ENCODE results near the gene CLDN9.

CLDN9 gene

DNA sequence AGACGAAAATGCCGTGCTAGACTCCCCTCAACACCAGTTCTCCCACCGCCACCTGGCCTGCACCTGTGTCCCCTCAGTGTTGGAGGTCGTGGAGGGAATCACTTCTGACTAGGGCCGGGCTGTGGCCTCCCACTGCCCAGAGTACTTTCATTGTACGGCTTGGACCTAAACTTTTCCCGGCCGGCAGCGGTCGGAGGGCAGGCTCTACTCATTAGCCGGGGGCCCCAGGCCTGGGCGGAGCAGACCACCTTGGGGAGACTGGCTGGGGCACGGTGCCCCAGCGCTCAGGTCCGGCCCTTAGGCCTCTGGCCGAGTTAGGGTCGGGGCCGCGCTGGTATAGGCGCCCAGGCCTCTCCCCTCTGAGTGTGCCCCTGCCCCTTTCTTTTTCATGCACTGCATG is 4.6 kb downstream of the CLDN9 start:
- peaks cover 22% of the 10 kb centered on the region for H3K27me3 ChIP-seq
- no peak for TF ChIP-seq CTCF (IDR thresholded peaks at IDR 0.05)
- peaks cover 29% of the 10 kb centered on the region for H3K36me3 ChIP-seq
- H3K4me1 ChIP-seq (ENCODE audit: control insufficient read depth in 1 of 2, insufficient read depth in 1 of 2, low read depth in 1 of 2, low read length in 1 of 2): peaks cover 36 to 51% of the 10 kb centered on the region in 2 experiments
- H3K27ac ChIP-seq: no peak overlapping the region
- H3K4me3 ChIP-seq (ENCODE audit: low read depth in 1 of 2, low read length in 1 of 2): no peak overlapping the region
- H3K9me3 ChIP-seq: no peaks in the 10 kb centered on the region

- Histone ChIP-seq H3K36me3 (peaks cover 30% of the 10 kb centered on the region), H3K4me3 (ENCODE audit: low read depth in 1 of 2, low read length in 1 of 2) (peak within 1 kb of the TSS in 1 of 2 experiments; percentile 21), H3K4me1 (ENCODE audit: control insufficient read depth in 1 of 2, insufficient read depth in 1 of 2, low read depth in 1 of 2, low read length in 1 of 2) (peaks cover 38 to 51% of the 10 kb centered on the region in 2 experiments), H3K27me3 (peaks cover 22% of the 10 kb centered on the region), H3K27ac (peak within 1 kb of the TSS; percentile 11), H3K9me3 (no peaks in the 10 kb centered on the region)
- TF ChIP-seq CTCF (IDR thresholded peaks at IDR 0.05): peak; percentile 14
These were observed 5.2 kb downstream of the CLDN9 start, which contains the start of gene CLDN6 for GRCh38 chr16:3017794-3018506. CLDN6 (minus strand) TSS chr16:3018183; CDS start chr16:3016021, 2,162 bp downstream.

GRCh38 chr16:3019594-3020246 is 7.0 kb downstream of the CLDN9 start:
- Histone ChIP-seq H3K27ac (peak overlapping the region; percentile 90), H3K36me3 (peaks cover 18% of the 10 kb centered on the region), H3K9me3 (no peaks in the 10 kb centered on the region), H3K4me3 (ENCODE audit: low read depth in 1 of 2, low read length in 1 of 2) (peak overlapping the region; percentile 83 to 95), H3K27me3 (peaks cover 22% of the 10 kb centered on the region), H3K4me1 (ENCODE audit: control insufficient read depth in 1 of 2, insufficient read depth in 1 of 2, low read depth in 1 of 2, low read length in 1 of 2) (peaks cover 52 to 66% of the 10 kb centered on the region in 2 experiments)
- no peak for TF ChIP-seq CTCF (IDR thresholded peaks at IDR 0.05)

DNA sequence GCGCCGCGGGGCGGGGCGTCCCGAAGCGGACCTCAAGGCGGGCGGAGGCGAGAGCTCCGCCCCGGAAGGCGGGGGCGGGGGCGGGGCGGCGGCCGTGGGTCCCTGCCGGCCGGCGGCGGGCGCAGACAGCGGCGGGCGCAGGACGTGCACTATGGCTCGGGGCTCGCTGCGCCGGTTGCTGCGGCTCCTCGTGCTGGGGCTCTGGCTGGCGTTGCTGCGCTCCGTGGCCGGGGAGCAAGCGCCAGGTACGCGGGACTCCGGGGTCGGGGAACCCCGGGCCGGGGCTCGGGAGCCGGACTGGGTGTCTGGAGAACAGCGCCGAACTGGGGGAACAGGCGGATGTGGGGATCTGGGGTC is 7.5 kb downstream of the CLDN9 start, which contains the start of gene TNFRSF12A:
TNFRSF12A (plus strand) TSS at position 122 of the 357 bp plus-strand sequence; CDS start at position 152, 30 bp downstream.
- TF ChIP-seq CTCF (IDR thresholded peaks at IDR 0.05): peak; percentile 77
- Histone ChIP-seq H3K4me3 (ENCODE audit: low read depth in 1 of 2, low read length in 1 of 2) (peak within 1 kb of the TSS; percentile 83 to 95), H3K9me3 (no peaks in the 10 kb centered on the region), H3K4me1 (ENCODE audit: control insufficient read depth in 1 of 2, insufficient read depth in 1 of 2, low read depth in 1 of 2, low read length in 1 of 2) (peaks cover 52 to 66% of the 10 kb centered on the region in 2 experiments), H3K36me3 (peaks cover 14% of the 10 kb centered on the region), H3K27ac (peak within 1 kb of the TSS; percentile 90), H3K27me3 (peaks cover 22% of the 10 kb centered on the region)

DNA sequence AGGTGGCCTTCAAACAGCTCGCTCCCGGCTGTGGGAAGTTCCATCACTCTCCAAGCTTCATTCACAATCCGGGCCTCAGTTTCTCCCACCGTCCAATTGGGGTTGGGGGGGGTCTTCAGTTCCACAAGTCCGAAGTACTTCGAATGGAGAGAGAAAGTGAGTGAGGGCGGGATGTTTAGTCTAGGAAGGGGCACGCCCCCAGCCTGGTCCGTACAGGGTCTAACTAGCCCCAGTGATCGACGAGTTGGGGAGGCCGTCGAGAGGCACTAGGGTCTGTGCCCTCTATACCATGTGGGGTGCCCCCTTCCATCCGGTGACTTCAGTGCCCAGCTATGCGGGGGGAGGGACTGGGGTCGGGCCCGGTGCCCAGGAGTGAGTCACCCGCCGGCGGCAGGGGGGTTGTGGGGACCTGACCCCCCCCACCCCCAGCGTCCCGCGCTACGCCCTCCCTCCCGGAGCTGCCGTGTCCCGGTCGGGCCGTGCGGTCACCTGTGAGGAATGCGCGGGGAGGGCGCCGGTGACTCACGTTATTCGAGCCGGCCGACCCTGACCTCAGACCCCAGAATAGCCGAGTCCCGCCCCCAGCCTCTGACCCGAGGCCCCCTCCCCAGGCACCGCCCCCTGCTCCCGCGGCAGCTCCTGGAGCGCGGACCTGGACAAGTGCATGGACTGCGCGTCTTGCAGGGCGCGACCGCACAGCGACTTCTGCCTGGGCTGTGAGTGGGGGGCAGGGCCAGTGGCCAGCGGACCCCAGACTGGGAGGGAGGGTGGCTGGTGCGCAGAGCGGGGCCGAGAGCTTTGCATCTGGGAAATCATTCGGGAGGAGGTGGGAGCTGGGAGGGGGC is 8.1 kb downstream of the CLDN9 start:
- peaks cover 14% of the 10 kb centered on the region for H3K36me3 ChIP-seq
- peaks cover 22% of the 10 kb centered on the region for H3K27me3 ChIP-seq
- peak overlapping the region; percentile 90 for H3K27ac ChIP-seq
- H3K9me3 ChIP-seq: no peaks in the 10 kb centered on the region
- no peak for TF ChIP-seq CTCF (IDR thresholded peaks at IDR 0.05)
- peaks cover 52 to 66% of the 10 kb centered on the region in 2 experiments for H3K4me1 ChIP-seq (ENCODE audit: control insufficient read depth in 1 of 2, insufficient read depth in 1 of 2, low read depth in 1 of 2, low read length in 1 of 2)
- peak overlapping the region; percentile 83 to 95 for H3K4me3 ChIP-seq (ENCODE audit: low read depth in 1 of 2, low read length in 1 of 2)

Measured in neutrophil (primary cell).